Stimulated activated CD4-positive, alpha-beta T cell treated with anti-CD3 and anti-CD28 coated beads, Interleukin-1b, Interleukin-23, amount 100 ng/mL, for 1 hour (primary cell): ENCODE data around the gene RAPGEF6.
"Not testable (repeated sequence)": the region's sequence is repeated elsewhere in the genome, so short reads cannot be mapped to it uniquely, and the experiment has no call there.

Experiments used
- DNase-seq, 2 donors: peaks; one replicate each; pipeline ENCODE4 v3.0.0-alpha.2; 2020; ENCODE audit warnings: low read depth in 2 of 2

The RAPGEF6 gene

GRCh38 chr5:131644370-131644769 is 9.3 kb upstream of the RAPGEF6 start:
- no peak for DNase-seq

GRCh38 chr5:131641494-131641893 is 6.5 kb upstream of the RAPGEF6 start:
- DNase-seq: no peak

GRCh38 chr5:131640043-131640856 is 5.2 kb upstream of the RAPGEF6 start:
- peak; percentile 6 to 48 for DNase-seq

GRCh38 chr5:131639148-131639547 is 4.1 kb upstream of the RAPGEF6 start:
- no peak for DNase-seq

GRCh38 chr5:131637694-131638093 is 2.7 kb upstream of the RAPGEF6 start:
- no peak for DNase-seq

GRCh38 chr5:131635684-131636572 is 899 bp upstream of the RAPGEF6 start:
- DNase-seq: no peak

- peak in 1 of 2 donors; percentile 10 for DNase-seq
Measured at GRCh38 chr5:131634666-131634995, 398 bp downstream of the RAPGEF6 start.

- no peak for DNase-seq
Measured at GRCh38 chr5:131634238-131634637, 791 bp downstream of the RAPGEF6 start.

- no peak for DNase-seq
Measured at GRCh38 chr5:131633830-131634229, 1.2 kb downstream of the RAPGEF6 start.

GRCh38 chr5:131630963-131631350 is 4.1 kb downstream of the RAPGEF6 start:
- no peak for DNase-seq

- no peak for DNase-seq
Measured at GRCh38 chr5:131630208-131630962, 4.6 kb downstream of the RAPGEF6 start.

- no peak for DNase-seq
Measured at GRCh38 chr5:131628990-131629389, 6.0 kb downstream of the RAPGEF6 start.

GRCh38 chr5:131627207-131627865 is 7.7 kb downstream of the RAPGEF6 start:
- no peak for DNase-seq

GRCh38 chr5:131622633-131623032 is 12.4 kb downstream of the RAPGEF6 start:
- DNase-seq: no peak

GRCh38 chr5:131621164-131621563 is 13.9 kb downstream of the RAPGEF6 start:
- DNase-seq: not testable (repeated sequence)

- DNase-seq: no peak
Measured at GRCh38 chr5:131619102-131619501, 15.9 kb downstream of the RAPGEF6 start.

- DNase-seq: no peak
Measured at GRCh38 chr5:131617140-131617822, 17.7 kb downstream of the RAPGEF6 start.

- DNase-seq: no peak
Measured at GRCh38 chr5:131615957-131616356, 19.1 kb downstream of the RAPGEF6 start.

- DNase-seq: no peak
Measured at GRCh38 chr5:131613423-131613822, 21.6 kb downstream of the RAPGEF6 start.

GRCh38 chr5:131611064-131611381 is 24.0 kb downstream of the RAPGEF6 start:
- DNase-seq: no peak
